HuH-7.5 (cell line): ENCODE data around the gene DGKD.
"Not testable (repeated sequence)": the region's sequence is repeated elsewhere in the genome, so short reads cannot be mapped to it uniquely, and the experiment has no call there.

Experiments
- DNase-seq: peaks from one replicate; pipeline ENCODE4 v3.0.0; 2011; ENCODE audit warnings: low spot score

Gene DGKD

DNA sequence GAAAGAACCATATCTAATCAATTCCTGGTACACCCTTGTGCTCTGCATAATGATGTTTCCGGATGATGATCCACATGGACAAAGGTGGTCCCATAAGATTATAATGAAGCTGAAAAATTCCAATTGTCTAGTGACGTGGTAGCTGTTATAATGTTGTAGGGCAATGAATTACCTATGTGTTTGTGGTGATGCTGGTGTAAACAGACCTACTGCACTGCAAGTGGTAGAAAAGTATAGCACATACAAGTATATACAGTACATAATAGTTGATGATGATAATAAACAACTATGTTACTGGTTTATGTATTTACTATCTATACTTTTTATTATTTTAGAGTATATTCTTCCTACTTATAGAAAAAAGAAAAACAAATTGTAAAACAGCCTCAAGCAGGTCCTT is 8.4 kb downstream of the DGKD start:
- DNase-seq = no peak

DNA sequence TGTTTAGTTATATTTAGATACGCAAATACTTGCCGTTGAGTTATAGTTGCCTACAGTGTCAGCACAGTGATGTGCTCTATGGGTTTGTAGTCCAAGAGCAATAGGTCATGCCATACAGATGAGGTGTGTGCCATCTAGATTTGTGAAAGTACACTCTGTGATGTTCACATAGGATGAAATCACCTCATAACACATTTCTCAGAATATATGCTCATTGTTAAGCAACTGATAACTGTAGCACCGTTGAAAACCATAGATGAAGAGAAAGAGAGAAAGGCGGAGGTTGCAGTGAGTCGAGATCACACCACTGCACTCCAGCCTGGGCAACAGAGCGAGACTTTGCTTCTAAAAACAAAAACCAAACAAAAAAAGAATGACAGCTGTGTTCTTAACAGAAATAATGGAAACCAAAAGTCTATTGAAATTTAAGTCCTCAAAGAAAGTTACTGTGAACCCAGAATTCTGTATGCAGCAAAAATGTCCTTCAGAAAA is 9.5 kb downstream of the DGKD start:
- no peak for DNase-seq

DNA sequence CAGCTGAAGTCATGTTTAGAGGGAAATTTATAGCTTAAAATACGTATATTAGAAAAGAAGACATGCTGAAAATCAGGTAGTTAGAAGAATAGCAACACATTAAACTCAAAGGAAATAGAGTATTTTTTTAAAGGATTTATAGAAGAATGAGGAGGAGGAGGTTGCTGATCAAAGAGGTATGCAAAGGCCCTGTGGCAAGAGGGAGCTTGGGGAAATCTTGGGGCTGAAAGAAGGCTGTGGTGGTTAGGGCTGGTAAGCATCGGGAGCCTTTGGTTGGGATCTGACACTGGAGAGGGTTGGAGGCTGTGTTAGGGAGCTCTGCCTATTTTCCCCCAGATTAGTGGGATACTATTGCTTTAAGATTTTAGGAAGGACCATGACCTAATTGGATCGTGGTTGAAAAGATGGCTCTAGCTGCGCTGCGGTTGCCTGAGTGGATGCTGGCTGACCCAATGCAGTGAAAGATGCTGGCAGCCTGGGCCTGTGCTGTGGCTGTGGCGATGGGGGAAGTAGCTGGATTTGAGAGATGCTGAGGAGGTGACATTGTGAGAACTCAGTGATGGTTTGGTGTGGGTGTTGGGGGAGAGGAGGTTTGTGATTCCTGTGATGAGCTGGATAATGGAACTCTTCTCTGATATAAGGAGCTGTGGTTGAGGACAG is 11.7 kb downstream of the DGKD start:
- DNase-seq = no peak

DNA sequence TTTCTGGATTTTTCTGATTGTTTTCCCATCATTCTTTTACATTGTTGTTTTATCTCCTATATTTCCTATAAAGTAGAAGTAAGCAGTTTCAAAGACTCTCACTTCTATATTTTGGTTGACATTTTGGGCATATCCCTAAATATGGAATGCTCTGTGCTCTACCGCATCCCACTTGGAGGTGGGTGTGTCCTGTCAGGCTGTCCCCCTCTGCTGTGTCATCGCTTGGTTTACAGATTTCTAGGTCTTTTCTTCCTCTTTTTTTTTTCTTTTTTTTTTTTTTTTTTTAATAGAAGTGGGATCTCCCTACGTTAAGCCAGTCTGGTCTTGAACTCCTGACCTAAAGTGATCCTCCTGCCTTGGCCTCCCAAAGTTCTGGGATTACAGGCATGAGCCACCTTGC is 13.3 kb downstream of the DGKD start:
- DNase-seq = no peak

DNA sequence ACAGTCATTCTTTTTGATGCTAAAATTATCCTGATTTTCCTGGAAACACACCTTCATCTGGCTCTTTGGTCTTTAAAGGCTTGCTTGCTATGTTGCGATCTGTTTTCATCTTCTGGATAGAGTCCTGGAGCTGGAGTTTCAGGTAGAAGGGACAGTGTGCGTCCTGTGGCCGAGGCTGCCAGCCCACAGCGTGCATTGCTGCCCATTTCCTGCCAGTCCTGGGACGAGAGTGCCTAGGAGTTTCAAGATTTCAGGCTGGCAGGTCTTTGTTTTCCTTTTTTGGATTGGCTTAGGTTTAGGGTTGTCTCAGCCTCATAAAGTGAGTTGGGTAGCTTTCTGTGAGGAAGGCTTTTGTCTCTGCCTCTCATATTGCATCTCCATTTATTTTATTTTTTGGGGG is 14.5 kb downstream of the DGKD start:
- DNase-seq = no peak

DNA sequence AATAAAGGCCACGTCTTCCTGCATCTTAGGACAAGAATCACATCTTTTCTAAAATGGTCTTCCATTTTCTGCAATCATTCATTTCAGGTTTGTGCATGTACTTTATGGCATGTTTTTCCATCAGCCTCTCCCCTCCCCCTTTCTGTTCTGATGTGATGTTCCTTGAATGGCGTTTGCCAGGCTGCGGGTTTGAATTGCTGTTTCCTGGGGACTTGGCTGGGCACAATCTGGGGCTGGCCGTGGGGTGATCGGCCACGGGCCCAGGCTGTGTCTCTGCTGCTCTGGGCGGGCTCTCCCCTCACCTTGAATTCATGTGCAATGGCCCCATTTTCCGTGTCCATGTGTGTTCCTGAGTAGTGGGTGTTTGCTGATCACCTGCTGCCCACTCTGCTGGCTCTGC is 15.2 kb downstream of the DGKD start:
- no peak for DNase-seq

DNA sequence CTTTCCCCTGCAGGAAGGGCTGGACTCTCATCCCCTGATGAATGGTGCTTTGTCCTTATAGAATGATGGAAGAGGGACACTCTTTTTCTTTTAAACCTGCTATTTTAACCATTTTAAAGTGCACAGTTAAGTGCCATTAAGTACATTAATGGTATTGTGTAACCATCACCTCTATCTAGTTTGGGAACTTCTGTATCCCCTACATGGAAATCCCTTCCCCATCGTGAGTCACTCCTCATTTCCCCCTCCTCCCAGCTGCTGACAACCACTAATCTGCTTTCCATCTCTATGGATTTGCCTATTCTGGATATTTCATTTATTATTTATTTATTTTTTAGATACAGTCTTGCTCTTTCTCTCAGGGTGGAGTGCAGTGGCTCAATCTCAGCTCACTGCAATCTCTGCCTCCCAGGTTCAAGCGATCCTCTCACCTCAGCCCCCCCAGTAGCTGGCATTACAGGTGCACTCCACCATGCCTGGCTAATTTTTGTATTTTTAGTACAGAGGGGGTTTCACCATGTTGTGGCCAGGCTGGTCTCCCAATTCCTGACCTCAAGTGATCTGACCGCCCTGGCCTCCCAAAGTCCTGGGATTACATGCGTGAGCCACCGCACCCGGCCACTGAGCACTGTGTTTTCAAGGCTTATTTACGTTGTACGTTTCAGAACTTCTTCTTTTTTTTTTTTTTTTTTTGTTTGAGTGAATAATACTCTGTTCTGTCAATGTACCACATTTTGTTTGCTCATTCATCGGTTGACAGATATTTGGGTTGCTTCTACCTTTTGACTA is 15.8 kb downstream of the DGKD start:
- no peak for DNase-seq

DNA sequence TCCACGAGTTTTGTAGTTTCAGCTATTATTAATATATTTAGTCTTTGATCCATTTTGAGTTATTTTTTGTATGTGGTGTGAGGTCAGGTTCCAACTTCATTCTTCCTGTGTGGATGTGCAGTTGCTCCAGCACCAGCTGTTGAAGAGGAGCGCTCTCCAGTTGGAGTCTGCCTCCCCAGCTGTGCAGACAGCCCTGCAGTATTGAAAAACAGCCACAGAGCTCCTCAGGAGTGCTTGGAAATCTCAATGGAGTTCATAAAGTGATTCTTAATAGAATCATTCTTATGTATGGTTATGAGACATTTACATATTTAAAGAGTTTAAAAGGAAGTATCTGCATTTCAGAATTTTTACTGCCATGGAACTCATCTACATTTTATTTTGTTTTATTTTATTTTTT is 17.3 kb downstream of the DGKD start:
- DNase-seq = no peak

DNA sequence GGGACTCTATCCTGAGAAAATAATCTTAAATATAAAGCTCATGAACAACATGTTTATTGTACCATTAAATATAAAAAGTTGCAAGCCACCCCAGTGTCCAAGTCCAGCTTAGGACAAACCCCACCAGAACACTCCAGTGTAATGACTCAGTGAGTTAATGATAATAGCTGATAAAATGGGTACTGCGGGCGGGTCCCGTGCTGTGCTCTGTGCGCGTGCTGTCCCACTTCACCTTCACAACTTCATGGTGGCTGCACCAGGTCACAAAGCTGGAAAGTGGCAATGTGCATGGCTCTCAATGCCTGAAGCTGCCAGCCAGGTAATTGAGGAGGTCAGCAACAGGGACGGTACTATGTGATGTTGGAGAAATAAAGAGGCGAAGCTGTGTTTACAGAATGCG is 18.6 kb downstream of the DGKD start:
- DNase-seq = no peak

DNA sequence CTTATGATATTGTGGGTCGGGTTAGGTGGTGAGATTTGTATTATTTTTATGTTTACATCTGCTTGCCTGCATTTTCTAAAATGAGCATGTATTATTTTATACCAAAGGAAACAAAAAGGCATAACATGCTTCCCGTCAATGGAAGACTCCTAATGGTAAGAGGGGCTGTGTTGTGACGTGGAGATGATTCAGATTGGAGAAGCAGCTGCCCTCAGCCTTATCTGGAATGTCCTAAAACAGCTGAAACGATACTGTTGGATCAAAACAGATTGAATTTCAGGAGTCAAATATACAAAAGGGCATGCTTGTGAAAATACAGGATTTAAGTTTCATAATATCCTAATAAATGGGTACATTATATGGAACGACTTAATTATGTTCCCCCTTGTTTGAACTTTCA is 19.0 kb downstream of the DGKD start:
- no peak for DNase-seq

DNA sequence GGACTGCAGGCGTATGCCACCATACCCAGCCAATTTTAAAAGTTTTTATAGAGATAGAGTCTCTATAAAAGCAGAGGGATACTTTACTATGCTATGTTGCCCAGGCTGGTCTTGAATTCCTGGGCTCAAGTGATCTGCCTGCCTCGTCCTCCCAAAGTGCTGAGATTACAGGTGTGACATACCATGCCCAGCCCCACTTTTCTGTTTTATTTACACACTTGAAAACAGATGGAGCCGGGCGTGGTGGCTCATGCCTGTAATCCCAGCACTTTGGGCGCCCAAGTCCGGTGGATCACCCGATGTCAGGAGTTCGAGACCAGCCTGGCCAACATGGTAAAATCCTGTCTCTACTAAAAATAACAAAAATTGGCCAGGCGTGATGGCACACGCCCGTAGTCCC is 20.5 kb downstream of the DGKD start:
- DNase-seq = not testable (repeated sequence)

DNA sequence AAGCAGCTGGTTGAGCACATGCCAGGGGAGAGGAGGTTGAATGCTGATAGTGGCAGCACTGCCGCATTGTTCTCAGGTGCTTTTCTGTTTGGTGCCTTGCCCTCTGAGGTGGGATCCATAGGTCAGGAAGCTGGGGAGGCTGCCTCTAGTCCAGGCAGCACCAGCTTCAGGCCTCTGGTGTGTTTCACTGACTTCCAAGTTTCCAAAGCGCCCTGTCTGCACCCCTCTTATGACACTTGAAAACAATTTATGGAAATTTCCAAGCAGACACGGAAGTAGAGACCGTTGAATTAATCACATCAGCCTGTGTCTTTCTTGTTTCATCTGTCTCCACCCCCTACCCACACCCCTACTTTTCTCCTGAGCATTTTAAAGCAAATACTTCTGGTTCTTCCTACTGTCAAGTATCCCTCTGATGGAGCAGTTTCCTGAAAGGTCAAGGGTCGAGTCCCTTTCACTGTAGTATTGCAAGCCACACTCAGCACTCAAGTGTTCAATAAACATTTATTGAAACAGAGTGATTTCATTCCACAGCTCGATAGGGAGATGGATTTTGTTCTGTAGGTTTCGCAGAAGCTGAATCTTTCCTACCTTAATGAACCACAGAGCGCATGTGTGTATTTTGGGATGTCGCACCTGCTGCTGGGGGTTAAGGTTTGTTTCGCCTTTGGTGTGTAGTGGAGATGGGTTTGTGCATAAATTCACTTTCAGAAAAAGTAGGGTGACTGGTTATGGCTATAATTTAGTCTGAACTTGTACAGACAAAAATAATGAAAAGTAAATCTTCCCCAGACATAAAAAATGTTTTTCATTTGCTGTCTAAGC is 21.4 kb downstream of the DGKD start:
- DNase-seq = no peak

DNA sequence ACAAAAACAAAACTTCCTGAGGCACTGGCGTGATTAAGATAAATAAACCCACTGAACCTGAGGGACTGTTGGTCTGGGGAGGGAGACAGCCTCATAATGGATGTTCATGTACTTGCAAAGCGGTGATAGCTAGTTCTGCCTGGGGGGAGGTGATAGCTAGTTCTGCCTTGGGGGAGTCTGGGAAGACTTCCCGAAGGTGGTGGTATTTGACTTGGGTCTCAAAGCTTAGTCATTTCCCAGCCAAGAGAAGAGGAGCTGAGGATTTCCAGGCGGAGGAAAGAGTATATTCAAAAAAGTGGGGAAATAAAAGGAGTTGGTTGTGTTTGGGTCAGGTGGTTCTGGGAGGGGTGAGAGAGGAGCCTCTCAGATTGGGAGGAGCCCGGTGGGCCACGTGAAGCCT is 24.7 kb downstream of the DGKD start:
- no peak for DNase-seq

DNA sequence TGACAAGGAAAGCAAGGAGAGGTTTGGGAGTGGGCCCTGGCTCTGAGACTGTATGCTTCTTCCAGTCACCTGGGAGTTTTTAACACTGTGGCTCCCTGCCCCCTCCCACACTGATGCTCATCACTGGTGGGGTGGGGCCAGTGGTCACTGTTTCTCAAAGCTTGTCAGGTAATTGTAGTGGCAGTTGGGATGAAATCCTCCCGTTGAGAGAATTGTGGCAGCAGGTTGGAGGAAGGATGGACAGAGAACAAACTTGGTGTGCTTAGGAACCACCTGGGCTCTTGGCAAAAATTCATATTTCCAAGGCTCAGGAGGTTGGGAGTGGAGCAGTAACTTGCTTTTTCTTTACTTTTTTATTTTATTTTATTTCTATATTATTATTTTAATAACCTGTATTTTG is 25.1 kb downstream of the DGKD start:
- no peak for DNase-seq

DNA sequence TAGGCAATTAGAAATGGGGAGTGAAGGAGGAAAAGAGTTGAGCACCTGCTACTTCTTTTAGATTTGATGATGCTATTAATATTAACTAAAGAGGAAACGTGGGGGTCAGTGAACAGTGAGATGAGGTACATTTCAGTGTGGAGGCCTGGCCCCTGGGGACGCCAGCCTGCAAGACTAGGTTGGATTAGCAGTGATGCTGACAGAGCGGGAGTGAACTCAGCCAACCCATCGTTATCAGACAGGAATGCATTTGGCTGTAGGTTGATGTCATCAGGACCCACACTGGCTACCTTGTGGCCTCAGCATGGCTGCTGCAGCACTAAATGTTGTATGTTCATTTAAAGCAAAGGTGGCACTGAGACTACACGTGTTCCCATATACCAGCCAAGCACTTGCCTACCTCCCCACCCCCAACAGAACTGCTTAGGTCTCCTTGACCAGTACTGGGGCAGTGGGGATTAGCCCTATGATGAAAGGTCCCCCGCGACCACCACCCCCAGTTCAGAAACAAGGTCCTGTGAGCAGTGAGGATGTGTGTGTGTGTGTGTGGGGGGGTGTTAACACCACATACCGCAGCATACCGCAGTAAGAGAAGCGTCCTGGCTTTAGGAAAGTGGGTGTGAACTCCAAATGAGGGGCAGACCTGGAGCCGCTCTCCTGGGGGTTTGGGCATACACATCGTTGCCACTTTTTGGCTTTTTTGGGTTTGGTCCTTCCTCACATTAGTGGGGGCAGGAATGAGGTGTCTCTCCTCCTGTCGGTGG is 26.0 kb downstream of the DGKD start:
- no peak for DNase-seq

DNA sequence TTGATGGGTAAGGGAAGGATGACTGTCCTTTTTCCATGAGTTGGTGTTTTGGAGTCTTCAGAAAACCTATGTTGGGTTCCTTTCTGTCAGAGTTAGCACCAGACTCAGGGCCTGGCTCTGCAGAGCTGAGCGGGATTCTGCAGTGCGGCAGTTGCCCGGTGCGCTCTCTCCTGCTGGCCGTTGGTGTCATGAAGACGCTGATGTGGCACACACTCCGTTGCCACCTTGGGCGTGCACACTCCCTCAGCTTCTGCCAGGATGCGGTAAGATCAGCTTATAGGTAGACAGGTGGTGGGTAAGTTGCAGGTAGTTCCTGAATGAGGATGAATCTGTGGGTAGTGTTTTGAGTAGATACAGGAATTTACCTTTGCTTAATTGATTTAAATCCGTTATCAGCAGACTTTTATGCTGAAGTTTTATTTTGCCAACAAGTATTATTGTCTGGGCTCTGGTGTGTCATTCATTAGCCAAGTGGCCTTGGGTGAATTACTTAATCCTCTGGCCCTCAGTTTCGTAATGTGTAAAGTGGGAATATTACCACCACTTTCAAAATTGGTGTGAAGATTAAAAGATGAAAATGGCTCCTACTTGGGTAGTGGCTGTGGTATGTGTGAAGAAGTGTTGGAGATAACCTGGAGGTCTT is 26.8 kb downstream of the DGKD start:
- no peak for DNase-seq

DNA sequence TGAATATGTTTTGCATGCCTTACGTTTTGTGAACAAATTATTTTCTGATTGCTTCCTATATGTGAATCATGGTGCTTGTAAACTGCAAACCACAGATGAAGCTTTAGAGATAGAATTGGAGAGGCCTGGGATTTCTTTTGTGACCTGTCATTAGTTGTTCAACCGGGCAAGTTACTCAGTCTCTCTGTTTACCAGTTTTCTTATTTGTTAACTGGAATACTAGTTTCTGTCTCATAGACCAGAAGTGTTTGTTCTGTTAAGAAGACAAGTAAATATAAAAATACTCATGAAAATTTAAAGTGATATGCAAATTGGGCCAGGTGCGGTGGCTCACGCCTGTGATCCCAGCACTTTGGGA is 27.3 kb downstream of the DGKD start:
- no peak for DNase-seq

DNA sequence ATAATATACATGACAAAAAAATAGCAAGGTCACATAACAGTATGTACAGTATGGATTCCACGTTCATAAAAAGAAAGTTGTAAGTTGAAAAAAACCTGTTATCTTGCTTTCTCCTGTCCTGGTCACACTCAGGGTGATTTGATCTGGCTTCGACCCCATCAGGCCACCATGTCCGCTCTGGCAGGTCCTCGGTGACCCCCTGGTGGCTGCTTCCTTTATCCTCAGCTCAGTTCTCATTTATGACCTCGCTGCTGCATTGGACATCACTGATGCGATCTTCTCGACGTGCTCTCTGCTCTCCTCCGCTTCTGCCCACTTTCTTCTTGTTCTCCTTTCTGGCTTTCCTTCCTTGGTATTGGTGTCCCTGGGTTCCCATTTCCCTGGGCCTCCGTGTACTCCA is 29.7 kb downstream of the DGKD start:
- DNase-seq = no peak

DNA sequence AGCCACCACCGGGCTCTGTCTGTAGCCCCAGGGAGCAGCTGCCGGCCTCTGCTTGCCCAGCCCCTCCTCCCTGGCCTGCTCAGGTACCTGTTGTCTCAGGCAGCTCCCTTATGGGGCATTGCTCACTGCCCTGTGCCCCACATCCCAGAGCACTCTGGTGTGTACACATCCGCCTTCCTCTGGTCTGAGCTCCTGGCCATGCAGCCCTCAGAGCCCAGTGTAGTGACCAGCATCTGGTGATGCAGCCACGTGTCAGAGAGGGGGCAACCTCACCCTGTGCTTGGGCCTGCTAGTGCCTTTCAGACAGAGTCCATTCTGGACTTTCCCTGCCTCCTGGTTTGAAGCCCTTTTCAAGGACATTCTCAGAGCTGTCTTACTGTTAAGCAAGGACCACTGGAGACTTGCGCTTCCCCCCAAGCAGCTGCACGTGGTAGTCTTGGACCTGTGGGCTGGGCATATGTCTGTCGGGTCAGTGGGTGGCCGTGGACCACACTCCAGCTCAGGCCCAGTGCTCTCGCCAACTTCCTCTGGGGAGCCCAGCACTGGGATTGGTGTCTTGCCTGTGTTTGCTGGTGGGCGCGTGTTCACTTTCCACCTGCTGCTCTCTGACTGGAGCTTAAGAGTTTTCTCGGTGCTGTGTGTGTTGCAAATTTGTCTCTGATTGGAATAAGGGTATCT is 30.7 kb downstream of the DGKD start:
- DNase-seq = no peak

DNA sequence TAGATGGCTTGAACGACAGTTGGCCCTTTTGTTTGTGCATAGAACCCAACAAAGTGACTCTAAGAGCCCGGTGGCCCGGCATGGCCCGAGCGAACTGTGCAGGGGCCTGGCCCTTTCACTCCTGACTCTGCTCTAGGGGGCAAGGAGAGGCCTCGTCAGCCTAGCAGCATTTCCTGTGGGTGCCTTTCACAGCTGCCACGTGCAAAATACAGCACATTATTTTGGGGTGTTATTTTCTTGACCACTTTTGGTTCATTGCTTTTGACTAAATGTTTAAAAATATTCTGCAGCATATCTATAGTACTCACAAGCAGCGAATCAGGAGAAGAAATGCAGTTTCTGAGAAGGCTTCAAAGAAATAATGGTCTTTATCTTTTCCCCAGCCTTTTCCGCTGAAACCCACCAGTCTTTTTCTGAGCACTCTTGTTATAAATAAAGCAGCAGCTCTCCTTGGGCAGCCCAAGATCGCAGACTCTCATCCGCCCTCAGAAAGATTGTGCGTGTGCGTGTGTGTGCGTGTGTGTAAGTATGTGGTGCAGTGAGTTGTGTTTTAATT is 31.3 kb downstream of the DGKD start:
- no peak for DNase-seq
